HCT116 (cell line): ENCODE measurements around the gene CDX1.

Source experiments
- CBX3 ChIP-seq: IDR thresholded peaks from 2 replicates; pipeline ENCODE4 v1.6.1; 2012; ENCODE audit warnings: low read depth
- CTCF ChIP-seq, 3 experiments: fragments of 200-600 bp in 1 of 3; sonication (generic) in 1 of 3; IDR thresholded peaks in 2 of 3; conservative IDR thresholded peaks in 1 of 3; 2 replicates each; pipeline ENCODE4 v1.5.1; 2012 to 2017; ENCODE audit warnings: low read depth in 2 of 3, low read length in 2 of 3, antibody characterized with exemption in 1 of 3, borderline replicate concordance in 1 of 3, control low read depth in 1 of 3, mild to moderate bottlenecking in 1 of 3, mixed read lengths in 1 of 3, mixed run types in 1 of 3, moderate library complexity in 1 of 3; ENCODE audit not compliant: insufficient read depth in 1 of 3
- EZH2 ChIP-seq: fragments of 200-600 bp; sonication (generic); IDR thresholded peaks from 2 replicates; pipeline ENCODE4 v1.6.1; 2017; ENCODE audit warnings: antibody characterized with exemption, mixed run types
- EZH2phosphoT487 ChIP-seq: fragments of 200-600 bp; IDR thresholded peaks from 2 replicates; pipeline ENCODE4 v1.6.1; 2018; ENCODE audit warnings: antibody characterized with exemption, borderline replicate concordance
- SIN3A ChIP-seq: IDR thresholded peaks from 2 replicates; pipeline ENCODE4 v1.6.1; 2012; ENCODE audit warnings: low read depth
- YY1 ChIP-seq: IDR thresholded peaks from 2 replicates; pipeline ENCODE4 v1.6.1; 2011; ENCODE audit warnings: low read length, low read depth, moderate library complexity, mild to moderate bottlenecking; ENCODE audit not compliant: insufficient replicate concordance; ENCODE audit errors: extremely low read depth
- ZBTB33 ChIP-seq: IDR thresholded peaks from 2 replicates; pipeline ENCODE4 v1.6.1; 2011; ENCODE audit warnings: mild to moderate bottlenecking, low read length, moderate library complexity; ENCODE audit not compliant: insufficient replicate concordance; ENCODE audit errors: extremely low read depth
- ZFX ChIP-seq: fragments of 450-650 bp; IDR thresholded peaks from 2 replicates; pipeline ENCODE4 v1.6.1; 2017

DNA sequence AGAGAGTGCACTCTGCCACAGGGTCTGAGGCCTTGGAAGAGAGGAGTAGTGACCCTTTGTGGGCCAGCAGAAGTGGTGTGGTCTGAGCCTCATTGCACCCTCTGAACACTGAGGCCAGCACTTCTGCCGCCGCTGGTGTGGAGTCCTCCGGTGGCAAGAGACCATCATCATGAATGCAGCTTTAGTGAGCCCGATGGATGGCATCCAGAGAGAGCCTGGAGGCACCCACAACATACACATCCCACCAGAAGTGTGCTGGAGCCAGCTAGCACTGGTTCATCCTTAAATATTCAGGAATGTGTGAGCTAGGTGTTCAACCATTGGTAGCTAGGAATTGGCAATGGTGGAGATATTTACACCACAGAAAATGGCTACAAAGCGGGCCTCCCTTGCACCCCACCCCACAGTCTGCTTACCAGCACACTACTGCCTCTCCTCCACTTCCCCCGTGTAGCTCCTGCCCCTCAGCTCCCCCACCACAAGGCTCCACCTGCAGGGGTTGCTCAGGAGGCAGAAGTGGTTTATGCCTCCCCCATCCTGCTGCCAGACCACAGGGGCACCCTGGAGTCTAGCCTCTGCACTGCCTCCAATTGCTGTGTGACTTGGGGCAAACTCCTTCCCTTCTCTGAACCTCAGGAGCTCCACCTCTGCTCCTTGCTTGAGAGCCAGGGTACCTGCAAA, 39.7 kb downstream of the CDX1 start:
- TF ChIP-seq CTCF (IDR thresholded peaks at IDR 0.05 in 2 of 3, conservative IDR thresholded peaks at IDR 0.05 in 1 of 3; ENCODE audit: borderline replicate concordance in 1 of 3, insufficient read depth in 1 of 3, low read depth in 2 of 3, low read length in 2 of 3) (no peak), ZBTB33 (no peak), YY1 (no peak), SIN3A (no peak), EZH2 (no peak), EZH2phosphoT487 (no peak), CBX3 (no peak), ZFX (no peak)
